GM12872 (cell line): ENCODE measurements around the gene TUBGCP3.

Experiments used
- TF ChIP-seq, protein P1 (sequence below): IDR thresholded peaks from 3 replicates; pipeline ENCODE4 v1.5.1; 2011; ENCODE audit warnings: low read depth, mild to moderate bottlenecking, low read length, moderate library complexity; ENCODE audit not compliant: insufficient read depth

Gene TUBGCP3

DNA sequence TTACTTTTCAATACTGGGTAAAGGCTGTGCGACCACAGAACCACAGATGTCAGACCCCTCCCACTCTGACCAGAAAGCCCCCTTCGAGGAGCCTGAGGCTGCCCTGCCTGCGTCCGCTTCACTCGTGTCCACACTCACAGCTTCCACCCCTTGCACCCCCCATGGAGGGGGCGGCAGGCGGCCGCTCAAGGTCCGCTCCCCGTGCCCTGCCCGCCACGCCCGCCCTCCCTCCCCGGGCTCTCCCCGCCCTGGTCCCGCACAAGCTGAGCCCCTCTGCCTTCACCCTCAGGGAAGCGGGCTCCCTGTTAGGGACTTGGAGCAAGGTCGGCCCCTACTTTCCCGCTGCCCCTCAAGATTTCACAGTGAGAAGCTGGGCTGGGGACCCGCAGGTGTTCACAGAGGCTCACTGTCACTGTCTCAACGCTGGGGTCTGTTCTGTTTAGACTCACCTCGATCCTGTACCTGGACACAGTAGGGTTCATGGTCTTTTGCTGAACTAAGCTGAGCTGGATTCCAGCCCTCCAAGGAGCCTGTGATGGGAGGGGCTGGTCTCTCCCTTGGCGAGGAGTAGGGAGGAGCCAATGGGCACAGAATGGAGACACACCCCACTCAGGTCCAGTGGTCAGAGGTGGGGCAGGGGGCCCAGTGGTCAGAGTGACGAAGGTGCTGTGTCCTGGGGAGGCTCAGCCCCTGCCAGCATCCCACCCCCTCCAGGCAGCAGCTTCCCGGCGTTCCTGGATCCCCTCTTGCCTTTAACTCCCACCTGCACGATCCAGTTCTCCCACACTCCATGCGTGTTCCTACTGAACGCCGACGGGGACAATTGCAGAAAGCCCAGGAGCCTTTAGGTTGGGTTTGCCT, 142.3 kb downstream of the TUBGCP3 start:
- TF ChIP-seq, protein P1, sequence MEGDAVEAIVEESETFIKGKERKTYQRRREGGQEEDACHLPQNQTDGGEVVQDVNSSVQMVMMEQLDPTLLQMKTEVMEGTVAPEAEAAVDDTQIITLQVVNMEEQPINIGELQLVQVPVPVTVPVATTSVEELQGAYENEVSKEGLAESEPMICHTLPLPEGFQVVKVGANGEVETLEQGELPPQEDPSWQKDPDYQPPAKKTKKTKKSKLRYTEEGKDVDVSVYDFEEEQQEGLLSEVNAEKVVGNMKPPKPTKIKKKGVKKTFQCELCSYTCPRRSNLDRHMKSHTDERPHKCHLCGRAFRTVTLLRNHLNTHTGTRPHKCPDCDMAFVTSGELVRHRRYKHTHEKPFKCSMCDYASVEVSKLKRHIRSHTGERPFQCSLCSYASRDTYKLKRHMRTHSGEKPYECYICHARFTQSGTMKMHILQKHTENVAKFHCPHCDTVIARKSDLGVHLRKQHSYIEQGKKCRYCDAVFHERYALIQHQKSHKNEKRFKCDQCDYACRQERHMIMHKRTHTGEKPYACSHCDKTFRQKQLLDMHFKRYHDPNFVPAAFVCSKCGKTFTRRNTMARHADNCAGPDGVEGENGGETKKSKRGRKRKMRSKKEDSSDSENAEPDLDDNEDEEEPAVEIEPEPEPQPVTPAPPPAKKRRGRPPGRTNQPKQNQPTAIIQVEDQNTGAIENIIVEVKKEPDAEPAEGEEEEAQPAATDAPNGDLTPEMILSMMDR: no peak

DNA sequence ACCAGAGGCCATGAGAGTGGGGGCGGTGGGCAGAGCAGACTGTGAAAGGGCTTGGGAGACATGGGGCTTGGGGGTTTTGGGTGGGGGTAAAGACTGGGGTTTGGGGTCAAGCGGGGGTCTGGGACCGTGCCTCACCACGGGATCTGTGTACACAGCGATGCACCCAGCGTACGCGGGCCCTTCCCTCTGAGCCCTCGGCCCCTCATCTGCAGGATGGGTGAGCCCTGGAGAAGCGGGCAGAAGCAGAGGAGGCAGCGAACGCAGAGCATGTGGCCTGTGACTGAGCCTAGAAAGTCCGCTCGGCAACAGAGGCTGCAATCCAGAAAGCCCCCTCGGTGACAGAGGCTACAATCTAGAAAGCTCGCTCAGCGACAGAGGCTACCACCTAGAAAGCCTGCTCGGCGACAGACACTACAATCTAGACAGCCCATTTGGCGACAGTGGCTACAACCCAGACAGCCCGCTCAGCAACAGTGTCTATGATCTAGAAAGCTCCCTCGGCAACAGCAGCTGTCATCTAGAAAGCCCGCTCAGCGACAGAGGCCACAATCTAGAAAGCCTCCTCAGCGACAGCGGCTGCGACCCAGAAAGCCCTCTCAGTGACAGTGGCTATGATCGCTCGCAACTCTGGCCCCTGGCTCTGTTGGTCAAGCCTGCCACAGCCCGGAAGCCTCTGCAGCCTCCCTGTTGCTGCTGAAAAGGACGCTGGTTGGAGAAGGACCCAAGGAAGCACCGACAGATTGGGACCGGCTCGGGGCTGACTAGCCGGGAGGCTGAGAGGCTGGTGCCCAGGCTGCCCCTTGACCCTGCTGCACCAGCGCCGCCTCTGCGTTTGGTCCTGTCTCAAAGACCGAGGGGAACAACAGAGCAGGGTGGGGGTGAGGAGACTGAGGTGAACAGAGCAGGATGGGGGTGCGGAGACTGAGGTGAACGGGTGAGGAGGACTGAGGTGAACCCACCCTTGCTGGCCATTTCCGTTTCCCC, 143.2 kb downstream of the TUBGCP3 start:
- TF ChIP-seq, protein P1: no peak

DNA sequence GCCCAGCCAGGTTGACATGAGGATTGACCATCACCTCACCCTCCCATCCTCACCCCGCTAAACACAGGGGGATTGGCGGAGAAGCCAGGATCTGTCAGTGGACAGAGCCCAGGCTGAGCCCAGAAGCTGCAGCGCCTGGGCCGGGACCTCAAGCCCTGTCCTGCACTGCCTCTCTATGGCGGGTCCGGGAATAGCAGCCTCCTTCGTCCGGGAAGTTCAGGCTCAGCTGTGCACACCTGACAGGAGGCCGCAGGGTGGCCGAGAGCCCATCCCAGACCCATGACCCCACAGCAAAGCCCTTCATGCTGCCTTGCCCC, 144.0 kb downstream of the TUBGCP3 start:
- TF ChIP-seq, protein P1: peak; percentile 97

DNA sequence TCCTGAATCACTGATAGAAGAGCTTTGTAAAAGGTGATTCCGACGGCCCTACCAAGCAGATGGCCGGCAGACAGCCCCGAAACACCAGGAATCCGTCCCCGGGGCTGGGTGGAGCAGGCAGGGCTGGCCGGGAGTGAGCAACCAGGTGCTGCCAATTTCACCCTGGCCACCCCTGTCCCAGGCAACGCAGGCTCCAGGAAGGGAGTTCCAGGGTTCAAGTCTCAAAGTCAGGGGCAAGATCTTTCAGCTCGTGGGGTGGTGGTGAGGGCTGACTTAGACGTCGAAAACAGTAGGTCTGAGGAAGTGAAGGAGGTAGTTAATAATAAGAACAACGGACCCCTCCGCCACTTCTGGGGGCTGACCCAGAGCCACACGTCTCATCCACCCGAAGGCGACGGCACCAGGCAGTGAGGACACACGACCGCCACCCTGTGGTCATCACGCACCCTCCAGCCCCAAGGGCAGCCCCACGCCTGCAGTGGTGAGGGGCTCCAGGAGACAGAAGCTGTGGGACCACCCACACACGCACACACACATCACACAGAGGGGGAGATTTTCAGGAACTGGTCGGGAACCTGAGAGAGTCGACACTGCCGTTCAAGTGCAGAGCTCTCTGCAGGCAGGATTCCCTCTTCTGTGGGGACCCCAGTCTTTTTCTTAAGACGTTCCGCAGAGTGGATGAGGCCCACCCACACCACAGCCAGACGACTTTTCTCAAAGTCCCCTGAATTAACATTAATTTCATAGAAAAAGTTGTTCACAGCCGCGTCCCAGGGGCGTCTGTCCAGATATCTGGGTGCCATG, 144.6 kb downstream of the TUBGCP3 start:
- TF ChIP-seq, protein P1: peak; percentile 45; the same call in 2 of the 3 replicates

DNA sequence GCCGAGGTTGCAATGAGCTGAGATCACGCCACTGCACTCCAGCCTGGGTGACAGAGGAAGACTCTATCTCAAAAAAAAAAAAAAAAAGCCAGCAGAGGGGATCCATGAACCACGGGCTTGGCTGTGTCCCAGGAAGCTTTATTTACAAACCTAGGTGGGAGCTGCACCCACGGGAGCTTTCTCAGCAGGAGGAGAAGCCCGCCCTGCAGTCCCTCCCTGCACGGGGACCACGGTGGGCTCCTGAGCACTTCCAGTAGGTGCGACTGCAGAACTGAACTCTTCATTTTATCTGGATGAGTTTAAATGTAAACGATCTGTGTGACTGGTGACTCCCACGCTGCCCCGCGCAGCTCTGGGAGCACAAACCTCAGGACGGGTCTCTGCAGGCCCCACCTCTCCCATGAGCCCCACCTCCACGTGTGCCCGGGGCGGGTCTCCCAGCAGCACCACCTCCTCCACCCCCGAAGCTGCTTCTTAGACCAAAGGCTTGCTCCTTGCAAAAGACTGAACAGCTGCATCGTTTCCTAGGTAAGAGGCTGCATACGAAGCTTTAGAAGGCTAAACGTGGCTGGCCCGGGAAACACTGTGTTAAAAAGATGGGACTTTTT, 145.4 kb downstream of the TUBGCP3 start:
- TF ChIP-seq, protein P1: no peak

DNA sequence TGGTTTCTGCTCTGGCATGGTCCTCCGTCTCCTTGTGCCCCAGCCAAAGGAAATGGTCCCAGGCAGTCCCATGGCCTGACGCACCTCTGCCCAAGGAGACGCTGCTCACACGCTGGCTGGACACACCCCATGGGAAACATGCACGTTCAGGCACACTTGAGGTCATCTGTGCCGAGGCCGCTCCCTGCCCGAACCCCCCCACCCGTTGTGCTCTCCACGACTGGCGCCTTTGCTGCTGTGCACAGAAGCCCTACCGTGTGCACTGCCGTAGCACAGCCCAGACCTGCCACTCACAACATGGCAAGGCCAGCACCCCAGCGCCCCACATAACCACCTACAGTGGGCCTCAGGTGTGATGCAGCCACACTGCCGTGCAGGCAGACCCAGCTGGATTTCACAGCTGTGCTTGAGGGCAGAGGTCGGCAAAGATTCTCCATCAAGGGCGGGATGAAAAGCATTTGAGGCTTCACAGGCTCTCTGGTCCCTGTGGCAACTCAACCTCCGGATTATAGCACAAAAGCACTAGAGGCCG, 146.1 kb downstream of the TUBGCP3 start:
- TF ChIP-seq, protein P1: no peak
